ENCODE data around the gene TRAFD1. TPM values are rescaled to one million over a fixed set of nuclear protein-coding genes. Genes with fewer than 3 reads are reported as not detected.
A peak's percentile ranks its signal among the peaks of the same experiment; 100 is the strongest.

TRAFD1 gene
- total and polyA plus RNA-seq, 9 of the 15 experiments (the other 6 are each of a cell fraction or from before 2014, with no cell fraction given) = 41.3 to 85.5 (median 54.5) TPM

DNA sequence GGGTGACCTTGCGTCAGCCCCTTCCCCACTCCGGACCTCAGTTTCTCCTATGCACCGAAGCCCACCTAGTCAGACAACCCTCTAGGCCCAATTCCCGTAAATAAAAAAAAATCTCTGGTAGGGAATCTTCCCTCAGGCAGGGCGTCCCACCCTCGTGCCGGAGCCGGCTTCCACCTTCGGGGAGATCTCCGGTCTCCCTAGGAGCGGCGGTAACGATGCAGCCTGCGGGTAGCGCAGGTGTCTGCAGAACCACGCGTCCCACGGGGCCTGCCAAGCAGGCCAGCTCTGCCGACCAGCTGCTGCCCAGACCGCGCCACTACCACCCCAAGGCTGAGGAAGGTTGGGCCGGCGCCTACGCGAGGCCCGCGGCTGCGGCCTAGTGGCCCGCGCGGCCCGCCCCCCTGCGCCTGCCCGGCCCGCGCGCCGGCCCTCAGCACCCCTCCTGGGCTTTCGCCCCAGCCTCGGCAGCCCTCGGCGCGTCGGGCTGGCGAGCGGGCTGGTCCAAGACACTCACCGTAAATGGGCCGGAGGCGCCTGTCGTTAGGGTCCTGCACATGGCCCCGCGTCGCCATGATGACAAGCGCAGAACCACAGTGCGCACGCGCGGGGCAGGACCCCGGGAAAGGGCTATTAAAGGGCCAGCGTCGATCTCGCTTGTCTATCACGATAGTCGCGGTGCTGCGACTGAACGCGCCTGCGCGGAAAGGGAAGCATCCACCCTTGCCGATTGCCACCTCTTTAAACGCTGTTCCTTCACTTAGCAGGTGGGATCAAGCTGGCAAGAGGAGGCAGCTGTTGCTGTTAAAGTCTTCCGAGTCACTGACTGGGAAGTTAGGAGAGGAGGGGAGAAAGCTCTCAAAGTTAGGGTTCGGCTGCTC lies 16.9 kb upstream of the TRAFD1 start, which contains the start of gene NAA25 (continued):
- TF ChIP-seq MGA (IDR thresholded peaks at IDR 0.05) (peak; percentile 50), ZFP30 (CRISPR knock-in tag; IDR thresholded peaks at IDR 0.05; ENCODE audit: borderline replicate concordance) (no peak), TARDBP (IDR thresholded peaks at IDR 0.05) (no peak), SMAD1 (IDR thresholded peaks at IDR 0.05; ENCODE audit: low read depth, low read length, partially characterized antibody) (no peak), ZNF282 (CRISPR knock-in tag; IDR thresholded peaks at IDR 0.05) (no peak), ZNF740 (CRISPR knock-in tag; IDR thresholded peaks at IDR 0.05) (no peak), ZNF740 (tag; IDR thresholded peaks at IDR 0.05) (no peak), STAT6 (CRISPR knock-in tag; IDR thresholded peaks at IDR 0.05) (no peak), ADNP (tag; IDR thresholded peaks at IDR 0.05) (no peak), MECOM (CRISPR knock-in tag; IDR thresholded peaks at IDR 0.05) (no peak), ZNF785 (CRISPR knock-in tag; IDR thresholded peaks at IDR 0.05) (no peak), STAT5B (CRISPR knock-in tag; IDR thresholded peaks at IDR 0.05) (no peak), HEY1 (CRISPR knock-in tag; IDR thresholded peaks at IDR 0.05; ENCODE audit: borderline replicate concordance) (no peak)
